OCI-LY3 (cell line): ENCODE measurements around the gene PHACTR3.

Source experiments
- EZH2phosphoT487 ChIP-seq: fragments of 200-600 bp; shearing (Covaris generic); IDR thresholded peaks from 2 replicates; pipeline ENCODE4 v1.6.1; 2018; ENCODE audit warnings: antibody characterized with exemption, mixed run types, low read depth
- TF ChIP-seq, protein P1 (sequence below): fragments of 200-600, 300-600 bp; sonication (generic); IDR thresholded peaks from 2 replicates; pipeline ENCODE4 v1.5.1; 2014; ENCODE audit warnings: antibody characterized with exemption, low read length, low read depth

DNA sequence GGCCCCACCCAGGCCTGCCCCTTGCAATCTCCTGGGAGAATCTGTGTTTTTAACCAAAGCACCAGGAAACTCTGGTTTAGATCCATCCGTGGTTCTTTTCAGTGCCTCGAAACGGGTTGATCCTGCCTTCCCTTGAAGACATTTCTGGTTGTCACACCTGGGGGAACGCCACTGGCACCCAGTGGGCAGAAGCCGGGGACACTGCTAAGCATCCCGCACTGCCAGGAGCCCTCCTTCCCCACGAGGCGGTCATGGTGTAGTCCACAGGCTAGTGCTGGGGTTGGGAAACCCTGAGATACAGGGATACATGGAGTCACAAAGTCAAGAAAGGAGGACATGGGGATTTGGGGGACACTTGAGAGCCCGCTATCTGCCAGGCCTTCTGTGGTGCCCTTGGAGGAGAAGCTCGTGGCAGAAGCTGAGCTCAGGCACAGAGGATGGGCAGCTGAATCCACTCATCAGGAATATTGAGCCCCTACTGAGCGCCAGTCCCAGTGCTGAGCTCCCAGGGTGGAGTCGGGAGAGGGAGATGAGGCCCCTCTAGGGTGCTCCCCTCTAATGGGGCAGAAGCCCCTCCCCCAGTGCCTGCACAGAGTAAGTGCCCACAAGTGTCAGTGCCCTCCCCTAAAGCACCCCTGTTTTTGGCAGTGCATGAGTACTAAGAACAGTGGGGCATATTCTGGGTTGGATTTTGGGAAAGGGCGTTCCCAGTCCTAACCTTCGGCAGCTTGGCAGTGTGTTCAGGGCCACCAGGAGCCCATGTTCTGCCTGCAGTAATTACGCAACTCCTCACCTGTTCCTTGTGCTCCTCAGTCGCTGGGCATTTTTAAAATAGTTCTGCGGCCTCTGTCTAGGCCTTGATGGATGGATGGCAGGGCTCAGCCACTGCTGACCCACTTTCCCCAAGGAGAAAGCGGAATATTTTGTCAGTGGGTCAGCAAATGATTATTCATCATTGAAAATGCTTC lies 25.6 kb upstream of the PHACTR3 start:
- TF ChIP-seq, protein P1, sequence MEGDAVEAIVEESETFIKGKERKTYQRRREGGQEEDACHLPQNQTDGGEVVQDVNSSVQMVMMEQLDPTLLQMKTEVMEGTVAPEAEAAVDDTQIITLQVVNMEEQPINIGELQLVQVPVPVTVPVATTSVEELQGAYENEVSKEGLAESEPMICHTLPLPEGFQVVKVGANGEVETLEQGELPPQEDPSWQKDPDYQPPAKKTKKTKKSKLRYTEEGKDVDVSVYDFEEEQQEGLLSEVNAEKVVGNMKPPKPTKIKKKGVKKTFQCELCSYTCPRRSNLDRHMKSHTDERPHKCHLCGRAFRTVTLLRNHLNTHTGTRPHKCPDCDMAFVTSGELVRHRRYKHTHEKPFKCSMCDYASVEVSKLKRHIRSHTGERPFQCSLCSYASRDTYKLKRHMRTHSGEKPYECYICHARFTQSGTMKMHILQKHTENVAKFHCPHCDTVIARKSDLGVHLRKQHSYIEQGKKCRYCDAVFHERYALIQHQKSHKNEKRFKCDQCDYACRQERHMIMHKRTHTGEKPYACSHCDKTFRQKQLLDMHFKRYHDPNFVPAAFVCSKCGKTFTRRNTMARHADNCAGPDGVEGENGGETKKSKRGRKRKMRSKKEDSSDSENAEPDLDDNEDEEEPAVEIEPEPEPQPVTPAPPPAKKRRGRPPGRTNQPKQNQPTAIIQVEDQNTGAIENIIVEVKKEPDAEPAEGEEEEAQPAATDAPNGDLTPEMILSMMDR: no peak
- TF ChIP-seq EZH2phosphoT487: no peak
